Endodermal cell (in vitro differentiated cells): Measurements from ENCODE around the gene ATP10A. TPM values are rescaled to one million over a fixed set of nuclear protein-coding genes. Genes with fewer than 3 reads are reported as not detected.

Source experiments
- DNase-seq: peaks from one replicate; pipeline ENCODE4 v3.0.0-alpha.2; 2017
- H3K27ac ChIP-seq: 2 replicates; pipeline ENCODE4 v1.5.1; 2013; ENCODE audit warnings: mild to moderate bottlenecking, low read depth, low read length, moderate library complexity
- H3K27me3 ChIP-seq: 2 replicates; pipeline ENCODE4 v1.6.1; 2013; ENCODE audit warnings: mild to moderate bottlenecking, low read length, moderate library complexity; ENCODE audit not compliant: insufficient read depth, control insufficient read depth, poor library complexity, severe bottlenecking
- H3K36me3 ChIP-seq: 2 replicates; pipeline ENCODE4 v1.7.0; 2013; ENCODE audit warnings: mild to moderate bottlenecking, low read length, moderate library complexity; ENCODE audit not compliant: control insufficient read depth, insufficient read depth
- H3K4me1 ChIP-seq: one replicate; pipeline ENCODE4 v1.7.0; 2013; ENCODE audit warnings: low read length; ENCODE audit not compliant: control insufficient read depth, insufficient read depth
- H3K4me3 ChIP-seq: 2 replicates; pipeline ENCODE4 v1.5.1; 2013; ENCODE audit warnings: mild to moderate bottlenecking, low read length, moderate library complexity
- H3K9ac ChIP-seq: 2 replicates; pipeline ENCODE4 v1.6.1; 2013; ENCODE audit warnings: mild to moderate bottlenecking, low read length, moderate library complexity; ENCODE audit not compliant: poor library complexity, severe bottlenecking; ENCODE audit errors: extremely low read depth
- H3K9me3 ChIP-seq: 2 replicates; pipeline ENCODE4 v1.6.1; 2013; ENCODE audit warnings: mild to moderate bottlenecking, low read length, moderate library complexity; ENCODE audit not compliant: control insufficient read depth
- H3K27ac Mint-ChIP-seq: 2 replicates; pipeline ENCODE4 v1.8.0; 2020; ENCODE audit warnings: mixed read lengths
- H3K27me3 Mint-ChIP-seq: 2 replicates; pipeline ENCODE4 v1.8.0; 2021; ENCODE audit warnings: mild to moderate bottlenecking, mixed read lengths; ENCODE audit not compliant: insufficient read depth
- H3K36me3 Mint-ChIP-seq: 2 replicates; pipeline ENCODE4 v1.8.0; 2020; ENCODE audit warnings: low read depth, mixed read lengths
- H3K4me1 Mint-ChIP-seq: 2 replicates; pipeline ENCODE4 v1.8.0; 2020; ENCODE audit warnings: mixed read lengths
- H3K4me3 Mint-ChIP-seq: 2 replicates; pipeline ENCODE4 v1.8.0; 2020; ENCODE audit warnings: mild to moderate bottlenecking, moderate library complexity, mixed read lengths
- H3K9me3 Mint-ChIP-seq: 2 replicates; pipeline ENCODE4 v1.8.0; 2020; ENCODE audit warnings: mild to moderate bottlenecking, mixed read lengths
- WGBS, 2 experiments: methylation state at CpG; one replicate each; pipeline versions ENCODE4 v1.1.5 to v1.1.7; 2013; ENCODE audit warnings: missing lambda C conversion rate in 2 of 2, mixed read lengths in 1 of 2; ENCODE audit not compliant: insufficient coverage in 1 of 2, insufficient read length in 1 of 2; 5-methylcytosine and 5-hydroxymethylcytosine counted together
- total RNA-seq, 2 donors: library from RNA; stranded (reverse); fragmentation: NEBNext Ultra II Directional in 1 of 2; extraction: Animal tissue kit (Norgen Biotek cat#: 25700) in 1 of 2; gene quantifications; 2 replicates in 1 of 2; 3 replicates in 1 of 2; pipeline ENCODE4 v1.2.1, GENCODE V29; 2021
- TF ChIP-seq, protein P1 (sequence below): fragments of 200-600 bp; sonication (generic); conservative IDR thresholded peaks from 2 replicates; pipeline ENCODE4 v1.5.0; 2021; ENCODE audit warnings: antibody characterized with exemption, mild to moderate bottlenecking

ATP10A gene
- total RNA-seq, 2 donors from 2014 or later = 0.04 to 1.2 TPM

GRCh38 chr15:25849157-25849921, 13.8 kb downstream of the ATP10A start:
- Histone ChIP-seq H3K4me3 (no peak overlapping the region), H3K4me1 (peaks cover 4% of the 10 kb centered on the region), H3K36me3 (no peaks in the 10 kb centered on the region), H3K9ac (no peak overlapping the region), H3K27ac (no peak overlapping the region), H3K27me3 (peaks cover 11% of the 10 kb centered on the region), H3K9me3 (no peaks in the 10 kb centered on the region)
- Mint-ChIP-seq H3K4me3 (no peak overlapping the region), H3K36me3 (no peaks in the 10 kb centered on the region), H3K27me3 (peaks cover 18% of the 10 kb centered on the region), H3K27ac (no peak overlapping the region), H3K4me1 (peaks cover 12% of the 10 kb centered on the region), H3K9me3 (no peaks in the 10 kb centered on the region)
- no peak for DNase-seq
- WGBS, 2 experiments = 68 to 77% methylated on average over 6 to 11 of the region's 11 CpGs
- TF ChIP-seq, protein P1, sequence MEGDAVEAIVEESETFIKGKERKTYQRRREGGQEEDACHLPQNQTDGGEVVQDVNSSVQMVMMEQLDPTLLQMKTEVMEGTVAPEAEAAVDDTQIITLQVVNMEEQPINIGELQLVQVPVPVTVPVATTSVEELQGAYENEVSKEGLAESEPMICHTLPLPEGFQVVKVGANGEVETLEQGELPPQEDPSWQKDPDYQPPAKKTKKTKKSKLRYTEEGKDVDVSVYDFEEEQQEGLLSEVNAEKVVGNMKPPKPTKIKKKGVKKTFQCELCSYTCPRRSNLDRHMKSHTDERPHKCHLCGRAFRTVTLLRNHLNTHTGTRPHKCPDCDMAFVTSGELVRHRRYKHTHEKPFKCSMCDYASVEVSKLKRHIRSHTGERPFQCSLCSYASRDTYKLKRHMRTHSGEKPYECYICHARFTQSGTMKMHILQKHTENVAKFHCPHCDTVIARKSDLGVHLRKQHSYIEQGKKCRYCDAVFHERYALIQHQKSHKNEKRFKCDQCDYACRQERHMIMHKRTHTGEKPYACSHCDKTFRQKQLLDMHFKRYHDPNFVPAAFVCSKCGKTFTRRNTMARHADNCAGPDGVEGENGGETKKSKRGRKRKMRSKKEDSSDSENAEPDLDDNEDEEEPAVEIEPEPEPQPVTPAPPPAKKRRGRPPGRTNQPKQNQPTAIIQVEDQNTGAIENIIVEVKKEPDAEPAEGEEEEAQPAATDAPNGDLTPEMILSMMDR = no peak

DNA sequence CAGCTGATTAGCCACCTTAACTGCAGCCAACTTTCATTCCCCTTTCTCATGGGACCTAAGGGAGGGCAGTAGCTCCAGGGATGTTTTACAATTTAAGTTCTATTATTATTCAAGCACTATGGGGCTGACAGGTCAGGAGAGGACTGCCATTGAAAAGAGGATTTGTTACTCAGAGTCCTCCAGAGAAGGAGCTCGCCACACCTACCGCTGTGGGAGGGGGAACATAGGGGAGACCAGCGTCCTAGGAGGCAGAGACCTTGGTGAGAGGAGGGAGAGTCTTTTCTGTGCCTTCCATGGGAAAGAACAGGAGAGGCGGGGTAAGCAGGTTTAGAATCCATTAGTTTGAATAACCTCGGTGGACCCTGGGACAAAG, 14.4 kb downstream of the ATP10A start:
- no peak overlapping the region for H3K4me3 ChIP-seq
- no peaks in the 10 kb centered on the region for H3K36me3 Mint-ChIP-seq
- H3K9me3 Mint-ChIP-seq = no peaks in the 10 kb centered on the region
- no peak overlapping the region for H3K27ac Mint-ChIP-seq
- H3K27me3 Mint-ChIP-seq = peaks cover 18% of the 10 kb centered on the region
- H3K9me3 ChIP-seq = no peaks in the 10 kb centered on the region
- H3K27ac ChIP-seq = no peak overlapping the region
- 52 to 54% methylated on average over 4 to 5 of the region's 5 CpGs for WGBS, 2 experiments
- no peak overlapping the region for H3K4me3 Mint-ChIP-seq
- H3K4me1 ChIP-seq = peaks cover 4% of the 10 kb centered on the region
- peaks cover 12% of the 10 kb centered on the region for H3K4me1 Mint-ChIP-seq
- no peak for DNase-seq
- H3K36me3 ChIP-seq = no peaks in the 10 kb centered on the region
- TF ChIP-seq, protein P1 = no peak
- H3K9ac ChIP-seq = no peak overlapping the region
- peaks cover 11% of the 10 kb centered on the region for H3K27me3 ChIP-seq

- Histone ChIP-seq H3K9ac (no peak overlapping the region), H3K27me3 (peaks cover 11% of the 10 kb centered on the region), H3K4me1 (peaks cover 4% of the 10 kb centered on the region), H3K4me3 (no peak overlapping the region), H3K9me3 (no peaks in the 10 kb centered on the region), H3K36me3 (no peaks in the 10 kb centered on the region), H3K27ac (no peak overlapping the region)
- no peak for DNase-seq
- Mint-ChIP-seq H3K4me3 (no peak overlapping the region), H3K27ac (no peak overlapping the region), H3K36me3 (no peaks in the 10 kb centered on the region), H3K4me1 (peaks cover 12% of the 10 kb centered on the region), H3K9me3 (no peaks in the 10 kb centered on the region), H3K27me3 (peaks cover 18% of the 10 kb centered on the region)
- WGBS, 2 experiments = 91 to 93% methylated on average over 4 to 8 of the region's 8 CpGs
- TF ChIP-seq, protein P1 = no peak
Observed at GRCh38 chr15:25848325-25848724, 14.8 kb downstream of the ATP10A start.
